HG03097 (cell line): ENCODE results near the gene RHPN2.
"Not testable (repeated sequence)": the region's sequence is repeated elsewhere in the genome, so short reads cannot be mapped to it uniquely, and the experiment has no call there.

Experiments used
- ATAC-seq: cut with Tn5 transposase; IDR thresholded peaks from one replicate; pipeline ENCODE4 v1.9.1; 2021; ENCODE audit not compliant: unreplicated experiment, low FRiP score

Gene RHPN2

DNA sequence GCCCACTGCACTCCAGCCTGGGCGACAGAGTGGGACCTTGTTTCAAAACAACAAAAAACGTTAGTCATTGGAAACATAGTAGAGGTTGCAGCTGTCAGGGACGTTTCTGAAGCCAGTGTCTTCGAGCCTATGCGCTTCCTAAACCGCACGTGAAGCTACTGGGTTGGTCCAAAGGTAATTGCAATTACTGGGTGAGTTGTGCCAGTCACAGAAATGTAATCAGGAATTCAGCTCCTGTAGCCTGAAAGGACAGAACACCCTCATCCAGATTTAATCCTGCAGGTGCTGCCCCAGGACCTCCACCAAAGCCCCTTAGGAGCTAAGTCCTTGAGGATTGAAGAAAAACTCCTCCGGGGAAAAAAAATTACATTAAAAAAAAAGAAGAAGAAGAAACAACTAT, 2.4 kb upstream of the RHPN2 start:
- ATAC-seq, result no peak

DNA sequence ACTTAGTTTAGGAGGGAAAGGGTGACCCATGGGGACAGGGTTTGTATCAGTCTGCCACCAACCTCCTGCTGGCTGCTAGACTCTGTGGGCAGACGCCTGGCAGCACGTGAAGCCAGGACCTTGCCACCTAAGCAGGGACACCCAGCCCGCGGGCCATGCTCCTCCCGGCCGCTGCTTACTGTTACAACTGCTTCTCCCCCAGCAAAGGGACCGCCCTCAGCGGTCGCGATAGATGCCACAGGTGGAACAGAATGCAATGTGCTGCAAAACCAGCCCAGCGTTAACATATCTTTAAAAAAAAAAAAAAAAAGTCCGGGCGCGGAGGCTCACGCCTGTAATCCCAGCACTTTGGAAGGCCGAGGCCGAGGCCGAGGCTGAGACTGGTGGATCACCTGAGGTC, 1.9 kb upstream of the RHPN2 start:
- no peak for ATAC-seq

DNA sequence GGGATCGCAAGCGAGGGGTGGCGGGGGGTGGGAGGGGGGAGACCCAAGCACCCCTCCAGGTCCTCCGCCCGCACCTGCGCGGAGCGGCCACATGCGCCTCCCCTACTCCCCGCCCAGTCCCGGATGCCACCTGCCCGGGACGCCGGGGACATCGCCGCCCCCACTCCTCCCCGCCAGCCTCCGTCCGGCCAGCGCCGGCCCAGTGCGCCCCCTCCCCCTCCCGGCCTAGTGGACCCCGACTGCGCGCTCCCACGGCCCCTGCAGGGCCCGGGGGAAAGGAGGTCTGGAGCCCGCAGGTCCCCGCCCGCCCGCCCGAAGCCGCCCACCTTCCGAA, 263 bp downstream of the RHPN2 start:
- ATAC-seq, result no peak

DNA sequence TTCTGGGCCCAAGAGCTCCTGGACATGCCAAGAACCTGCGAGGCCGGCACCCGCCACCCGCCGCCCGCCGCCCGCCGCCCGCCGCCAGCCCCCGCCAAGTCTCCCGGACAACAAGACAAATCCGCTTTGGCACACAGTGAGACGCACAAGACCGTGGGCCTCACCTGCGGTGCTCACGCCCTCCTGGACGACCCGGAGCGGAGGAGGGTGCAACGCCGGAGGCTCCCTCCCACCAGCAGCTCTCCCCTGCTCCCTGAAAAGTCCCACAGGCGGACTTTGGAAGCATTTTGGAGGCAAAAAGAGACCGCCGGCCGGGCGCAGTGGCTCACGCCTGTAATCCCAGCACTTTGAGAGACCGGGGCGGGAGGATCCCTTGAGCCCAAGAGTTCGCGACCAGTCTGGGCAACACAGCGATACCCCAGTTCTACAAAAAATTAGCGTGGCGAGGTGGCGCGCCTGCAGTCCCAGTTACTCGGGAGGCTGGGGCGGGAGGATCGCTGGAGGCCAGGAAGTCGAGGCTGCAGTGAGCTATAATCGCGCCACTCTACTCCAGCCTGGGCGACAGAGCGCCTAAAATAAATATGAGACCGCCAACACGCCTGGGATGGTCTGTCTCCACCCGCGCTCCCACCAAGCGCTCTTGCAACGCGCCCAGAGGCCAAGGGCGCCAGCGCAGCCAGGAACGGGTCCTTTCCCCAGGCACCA, 783 bp downstream of the RHPN2 start:
- ATAC-seq, result no peak

DNA sequence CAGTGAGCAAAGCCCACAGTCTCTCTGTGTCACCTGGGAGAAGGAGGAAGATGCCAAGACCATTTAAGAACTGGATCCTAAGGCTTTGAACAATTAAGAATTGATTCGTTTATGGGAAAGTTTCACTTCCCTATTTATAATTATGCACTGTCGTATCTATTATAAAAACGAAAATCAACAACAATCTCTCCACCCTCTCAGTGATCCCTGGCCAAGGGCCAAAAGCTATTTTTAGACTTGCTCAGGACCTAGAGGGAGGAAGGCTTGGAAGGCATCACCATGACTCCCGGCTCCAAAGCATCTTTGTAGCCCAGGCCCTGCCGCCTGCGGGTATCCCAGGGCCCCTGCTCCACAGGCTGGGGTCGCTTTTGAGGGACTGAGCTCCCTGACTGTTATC, 1.3 kb downstream of the RHPN2 start:
- no peak for ATAC-seq

DNA sequence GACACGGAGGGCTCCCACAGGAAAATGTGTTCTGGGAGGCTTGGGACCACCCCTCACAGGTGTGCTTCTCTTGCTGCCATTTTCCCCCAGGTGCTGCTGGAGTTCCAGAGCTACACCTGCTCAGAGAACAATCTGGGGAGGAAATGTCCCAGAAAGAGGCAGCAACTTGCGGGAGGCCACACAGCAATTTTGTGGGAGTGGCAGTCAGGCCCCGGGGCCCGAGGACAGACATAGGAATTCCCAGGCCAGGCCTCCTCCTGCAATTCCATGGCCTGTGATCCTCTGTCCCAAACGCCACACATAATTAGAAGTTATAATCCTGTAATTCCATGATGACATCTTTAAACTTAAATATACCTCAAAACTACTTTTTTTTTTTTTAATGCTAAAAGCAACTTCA, 1.8 kb downstream of the RHPN2 start:
- no peak for ATAC-seq

- ATAC-seq, result no peak
Measured at GRCh38 chr19:33060586-33060985, 4.1 kb downstream of the RHPN2 start.

- ATAC-seq, result no peak
Measured at GRCh38 chr19:33055718-33056117, 9.0 kb downstream of the RHPN2 start.

GRCh38 chr19:33054623-33055022, 10.1 kb downstream of the RHPN2 start:
- no peak for ATAC-seq

DNA sequence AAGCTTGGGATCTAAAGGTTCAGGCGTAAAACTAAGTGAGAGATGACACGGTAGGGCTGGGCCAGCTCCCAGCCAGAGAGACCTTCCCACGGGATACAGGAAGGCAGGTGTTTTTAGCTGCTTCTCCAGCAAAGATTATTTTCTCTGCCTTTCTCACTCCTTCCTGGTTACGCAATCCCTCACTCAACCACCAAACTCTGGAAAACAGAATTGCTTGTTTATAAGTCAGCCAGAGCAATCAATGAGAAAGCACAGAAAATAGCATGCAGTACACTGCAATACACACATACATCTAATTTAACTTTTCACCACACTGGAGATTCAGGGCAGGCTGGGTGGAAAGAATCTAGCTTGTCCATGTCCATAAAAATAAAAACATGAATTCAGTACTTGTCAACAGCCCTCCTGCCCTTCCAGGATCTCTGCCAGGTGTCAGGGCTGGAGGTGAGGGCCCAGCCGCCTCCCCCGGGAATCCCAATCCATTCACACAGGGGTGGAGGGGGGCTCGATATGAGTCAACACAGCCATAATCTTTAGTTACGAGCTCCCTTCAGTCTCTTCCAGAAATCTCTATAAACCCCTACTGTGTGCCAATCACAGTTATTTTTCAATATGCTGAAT, 12.2 kb downstream of the RHPN2 start:
- ATAC-seq, result no peak

- ATAC-seq, result no peak
Measured at GRCh38 chr19:33050110-33050509, 14.6 kb downstream of the RHPN2 start.

- ATAC-seq, result no peak
Measured at GRCh38 chr19:33048806-33049676, 15.6 kb downstream of the RHPN2 start.

DNA sequence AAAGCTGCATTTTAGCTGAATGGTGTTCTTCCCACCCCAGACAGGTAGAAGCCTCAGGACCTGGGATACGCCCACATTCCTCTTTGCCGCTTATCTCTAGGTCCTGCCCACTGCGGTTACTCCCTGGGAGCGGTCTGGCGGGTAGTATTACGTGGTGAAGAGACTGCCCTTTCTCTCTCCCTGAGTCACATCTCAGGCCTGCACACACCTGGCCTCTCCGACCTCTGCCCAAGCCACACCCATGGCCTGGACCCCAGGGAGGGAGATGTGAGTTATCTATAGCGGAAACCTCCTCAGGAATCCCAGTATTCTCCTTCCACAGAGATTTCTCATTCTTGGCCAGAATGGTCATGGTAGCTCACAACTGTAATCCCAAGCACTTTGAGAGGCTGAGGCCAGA, 17.3 kb downstream of the RHPN2 start:
- ATAC-seq, result no peak

DNA sequence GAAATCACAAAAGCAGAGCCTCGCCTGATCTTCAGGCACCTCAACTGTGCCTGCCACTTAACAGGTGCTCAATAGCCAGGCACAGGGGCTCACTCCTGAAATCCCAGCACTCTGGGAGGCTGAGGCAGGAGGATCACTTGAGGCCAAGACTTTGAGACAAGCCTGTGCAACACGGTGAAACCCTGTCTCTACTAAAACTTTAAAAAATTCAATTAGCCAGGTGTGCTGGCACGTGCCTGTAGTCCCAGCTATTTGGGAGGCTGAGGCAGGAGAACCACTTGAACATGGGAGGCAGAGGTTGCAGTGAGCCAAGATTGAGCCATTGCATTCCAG, 22.9 kb downstream of the RHPN2 start:
- not testable (repeated sequence) for ATAC-seq

- no peak for ATAC-seq
Measured at GRCh38 chr19:33040994-33041827, 23.5 kb downstream of the RHPN2 start.

- no peak for ATAC-seq
Measured at GRCh38 chr19:33039815-33040214, 24.9 kb downstream of the RHPN2 start.

GRCh38 chr19:33039108-33039599, 25.5 kb downstream of the RHPN2 start:
- ATAC-seq, result no peak

GRCh38 chr19:33037168-33038025, 27.3 kb downstream of the RHPN2 start:
- not testable (repeated sequence) for ATAC-seq

- not testable (repeated sequence) for ATAC-seq
Measured at GRCh38 chr19:33036370-33037167, 28.1 kb downstream of the RHPN2 start.
